ENCODE data around the gene AHDC1. TPM values are rescaled to one million over a fixed set of nuclear protein-coding genes. Genes with fewer than 3 reads are reported as not detected.

Gene AHDC1
- total RNA-seq, 2 experiments from 2014 or later = 15.3 to 19.3 TPM

DNA sequence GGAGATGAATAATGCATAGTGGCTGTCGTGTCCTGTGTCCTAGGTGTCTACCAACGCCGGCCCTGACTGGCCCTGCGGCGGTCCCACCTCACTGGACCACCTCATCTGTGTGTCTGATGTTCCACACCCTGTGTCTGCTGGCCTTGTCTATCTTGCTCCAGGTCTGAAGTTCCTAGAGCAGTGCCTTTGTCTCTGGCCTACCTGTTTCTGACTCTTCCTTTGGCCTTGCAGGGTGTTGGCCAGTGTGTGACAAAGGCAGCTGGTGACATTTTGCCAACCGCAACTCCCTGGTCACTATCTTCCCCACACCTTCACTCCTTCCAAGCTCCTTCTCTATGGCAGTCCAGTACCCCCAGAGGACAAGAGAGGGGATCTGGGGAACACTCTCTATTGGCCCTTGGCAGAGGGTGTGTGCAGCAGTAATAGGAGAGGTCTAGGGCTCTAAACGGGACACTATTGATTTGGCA is 1.4 kb upstream of the AHDC1 start:
- no peak for DNase-seq
- H3K27me3 Mint-ChIP-seq = peaks cover 5% of the 10 kb centered on the region
- no peak overlapping the region for H3K27ac Mint-ChIP-seq
- peaks cover 29% of the 10 kb centered on the region for H3K4me1 Mint-ChIP-seq
- POLR2A ChIA-PET = no interaction called here
- H3K36me3 Mint-ChIP-seq (ENCODE audit: low read depth) = no peaks in the 10 kb centered on the region
- peak overlapping the region; percentile 91 for H3K4me3 Mint-ChIP-seq
- no peaks in the 10 kb centered on the region for H3K9me3 Mint-ChIP-seq
- CTCF ChIA-PET = interaction anchor here (0.5 to 6.4 kb wide), 10 partner anchors 10 to 513 kb away, joined by 3 to 89 read pairs (median 4); no protein-coding TSS in a partner anchor

DNA sequence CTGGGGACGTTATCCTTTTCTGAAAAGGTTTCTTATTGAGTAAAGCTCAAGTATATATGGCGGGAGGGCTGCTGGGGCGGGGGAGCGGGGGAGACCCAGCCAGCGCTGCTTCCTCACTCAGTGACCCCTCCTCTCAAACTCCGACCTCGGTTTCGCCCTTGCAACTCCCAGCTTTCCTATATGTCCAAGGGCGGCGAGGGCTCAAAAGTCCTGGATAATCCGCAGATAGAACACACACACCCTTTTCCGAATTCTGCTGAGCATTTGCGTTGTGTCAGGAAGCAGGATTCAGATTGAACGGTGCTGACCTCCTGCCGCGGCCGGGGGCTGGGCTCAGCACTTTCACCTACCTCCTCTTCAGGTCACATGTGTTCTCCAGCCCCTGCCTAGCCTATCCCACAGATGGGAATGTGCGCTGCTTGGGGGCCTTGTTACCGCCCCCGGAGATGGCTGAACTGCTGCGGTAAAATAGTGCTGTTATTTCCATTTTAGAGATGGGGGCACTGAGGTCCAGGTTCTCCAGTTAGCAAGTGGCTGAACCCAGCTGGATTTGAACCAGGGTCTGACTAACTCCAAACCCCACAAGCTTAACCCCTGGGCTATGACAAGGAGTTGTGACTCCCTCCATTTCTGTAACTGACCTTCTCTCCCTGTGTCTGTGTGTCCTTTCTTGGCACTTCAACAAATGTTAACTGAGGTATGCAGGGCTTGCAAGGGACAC is 795 bp upstream of the AHDC1 start:
- Mint-ChIP-seq H3K9me3 (no peaks in the 10 kb centered on the region), H3K4me1 (peaks cover 35% of the 10 kb centered on the region), H3K4me3 (peak overlapping the region; percentile 91), H3K27ac (no peak overlapping the region), H3K36me3 (ENCODE audit: low read depth) (no peaks in the 10 kb centered on the region), H3K27me3 (peaks cover 5% of the 10 kb centered on the region)
- ChIA-PET POLR2A (interaction anchor here (0.5 to 0.7 kb wide), 3 partner anchors 67 to 282 kb away, joined by 4 to 6 read pairs (median 4); no protein-coding TSS in a partner anchor), CTCF (interaction anchor here (1.0 to 6.4 kb wide), 11 partner anchors 11 to 305 kb away, joined by 3 to 89 read pairs (median 4); no protein-coding TSS in a partner anchor)
- DNase-seq = no peak

GRCh38 chr1:27603309-27603680 is 649 bp downstream of the AHDC1 start:
- DNase-seq = no peak
- POLR2A ChIA-PET = no interaction called here
- Mint-ChIP-seq H3K36me3 (ENCODE audit: low read depth) (no peaks in the 10 kb centered on the region), H3K4me3 (peak overlapping the region; percentile 91), H3K9me3 (no peaks in the 10 kb centered on the region), H3K27me3 (peaks cover 5% of the 10 kb centered on the region), H3K27ac (peak overlapping the region; percentile 54), H3K4me1 (peaks cover 48% of the 10 kb centered on the region)
- CTCF ChIA-PET = interaction anchor here (0.8 to 6.4 kb wide), 6 partner anchors 8 to 303 kb away, joined by 3 to 89 read pairs (median 4); no protein-coding TSS in a partner anchor

DNA sequence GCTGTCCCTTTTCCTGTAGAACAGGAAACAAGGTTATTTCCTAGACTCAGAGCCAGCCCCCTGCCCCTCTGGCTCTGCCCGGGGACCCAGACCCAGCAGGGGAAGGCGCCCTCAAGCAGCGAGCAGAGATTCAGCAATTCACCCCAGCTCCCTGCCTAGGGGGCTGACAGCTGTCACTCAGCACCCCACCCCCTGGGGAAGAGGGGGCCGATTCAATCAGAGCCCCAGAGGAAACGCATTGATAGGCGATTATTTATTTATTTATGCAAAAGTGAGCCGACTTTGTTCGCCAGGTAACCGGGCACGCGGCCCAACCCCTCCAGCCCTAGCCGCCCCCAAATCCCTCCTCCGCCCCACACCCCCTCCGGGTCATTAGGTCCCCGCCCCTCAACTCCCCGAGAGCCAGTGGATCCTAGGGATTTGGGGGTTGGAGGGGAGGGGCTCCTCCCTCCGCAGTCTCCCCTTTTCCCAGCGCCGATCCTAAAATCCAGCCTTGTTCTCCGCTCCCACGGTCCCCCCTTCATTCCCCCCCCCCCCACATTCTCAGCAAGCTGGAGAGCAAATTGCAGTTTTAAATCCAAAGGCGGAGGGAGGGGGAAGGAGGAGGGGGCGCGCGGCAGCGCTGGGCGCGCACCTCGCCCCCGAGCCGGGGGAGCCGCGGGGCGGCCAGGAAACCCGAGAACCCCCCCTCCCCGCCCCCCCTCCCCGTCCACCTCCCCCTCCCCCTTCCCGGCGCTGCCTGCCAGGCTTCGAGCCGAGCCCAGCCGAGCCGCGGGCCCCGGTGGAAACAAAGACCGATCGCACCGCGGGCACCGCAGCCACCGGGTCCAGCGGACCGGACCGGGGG is 1.3 kb downstream of the AHDC1 start:
- DNase-seq = peak; percentile 46
- H3K27ac Mint-ChIP-seq = peak overlapping the region; percentile 60
- no peaks in the 10 kb centered on the region for H3K36me3 Mint-ChIP-seq (ENCODE audit: low read depth)
- ChIA-PET POLR2A (no interaction called here), CTCF (interaction anchor here (0.6 to 2.7 kb wide), 8 partner anchors 26 to 1357 kb away, joined by 3 to 11 read pairs (median 4); no protein-coding TSS in a partner anchor)
- peaks cover 5% of the 10 kb centered on the region for H3K27me3 Mint-ChIP-seq
- H3K4me3 Mint-ChIP-seq = peak overlapping the region; percentile 73
- H3K9me3 Mint-ChIP-seq = no peaks in the 10 kb centered on the region
- H3K4me1 Mint-ChIP-seq = peaks cover 48% of the 10 kb centered on the region

- H3K4me1 Mint-ChIP-seq = peaks cover 46% of the 10 kb centered on the region
- peak overlapping the region; percentile 11 for H3K27ac Mint-ChIP-seq
- H3K9me3 Mint-ChIP-seq = no peaks in the 10 kb centered on the region
- no peaks in the 10 kb centered on the region for H3K36me3 Mint-ChIP-seq (ENCODE audit: low read depth)
- peaks cover 5% of the 10 kb centered on the region for H3K27me3 Mint-ChIP-seq
- DNase-seq = no peak
- peak overlapping the region; percentile 73 for H3K4me3 Mint-ChIP-seq
- ChIA-PET POLR2A (no interaction called here), CTCF (interaction anchor here (0.5 to 2.7 kb wide), 14 partner anchors 10 to 1060 kb away, joined by 3 to 11 read pairs (median 4); no protein-coding TSS in a partner anchor)
Observed at GRCh38 chr1:27601771-27602461, 2.0 kb downstream of the AHDC1 start.

- POLR2A ChIA-PET = no interaction called here
- H3K4me1 Mint-ChIP-seq = peaks cover 41% of the 10 kb centered on the region
Observed at GRCh38 chr1:27601321-27601770, 2.6 kb downstream of the AHDC1 start.

DNA sequence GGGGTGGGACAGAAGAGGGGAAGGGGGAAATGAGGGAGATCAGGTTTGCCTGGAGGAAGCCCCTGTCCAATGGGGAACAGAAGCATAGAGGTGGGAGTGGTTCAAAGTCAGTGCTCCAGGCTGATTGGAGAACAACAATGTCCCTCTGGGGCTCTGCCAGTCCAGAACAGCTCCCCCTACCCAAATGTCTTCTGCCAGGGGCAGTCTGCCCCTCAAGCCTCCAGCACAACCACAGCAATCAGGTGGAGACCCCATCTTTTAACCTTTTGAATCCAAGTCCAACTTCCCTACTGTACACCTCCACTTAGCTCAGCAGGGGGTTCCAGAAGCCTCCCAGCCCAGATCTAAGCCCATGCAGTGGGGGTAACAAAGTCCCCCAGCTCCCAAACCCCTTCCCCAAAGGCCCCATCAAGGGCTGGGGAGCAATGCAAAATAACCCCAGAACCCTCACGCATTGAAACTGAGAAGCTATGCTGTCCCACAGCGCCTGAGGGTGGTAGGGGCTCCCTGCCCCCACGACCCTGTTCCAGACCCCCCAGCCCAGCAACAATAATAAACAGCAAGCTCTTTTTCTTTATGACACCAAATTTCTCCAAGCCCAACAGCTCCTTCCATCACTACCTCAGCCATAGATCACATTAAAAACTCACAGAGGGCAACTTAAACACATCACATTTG is 3.3 kb downstream of the AHDC1 start:
- no peaks in the 10 kb centered on the region for H3K36me3 Mint-ChIP-seq (ENCODE audit: low read depth)
- ChIA-PET POLR2A (no interaction called here), CTCF (interaction anchor here (1.1 to 2.7 kb wide), 14 partner anchors 9 to 555 kb away, joined by 3 to 11 read pairs (median 4); no protein-coding TSS in a partner anchor)
- no peak overlapping the region for H3K27ac Mint-ChIP-seq
- no peaks in the 10 kb centered on the region for H3K9me3 Mint-ChIP-seq
- peaks cover 36% of the 10 kb centered on the region for H3K4me1 Mint-ChIP-seq
- H3K27me3 Mint-ChIP-seq = peaks cover 5% of the 10 kb centered on the region
- no peak for DNase-seq
- H3K4me3 Mint-ChIP-seq = no peak overlapping the region

More at GRCh38 chr1:27601321-27601770, 2.6 kb downstream of the AHDC1 start:
- peaks cover 5% of the 10 kb centered on the region for H3K27me3 Mint-ChIP-seq
- peak overlapping the region; percentile 15 for H3K4me3 Mint-ChIP-seq
- DNase-seq = no peak
- CTCF ChIA-PET = interaction anchor here (1.0 to 2.7 kb wide), 11 partner anchors 10 to 210 kb away, joined by 3 to 11 read pairs (median 4); no protein-coding TSS in a partner anchor
- no peaks in the 10 kb centered on the region for H3K36me3 Mint-ChIP-seq (ENCODE audit: low read depth)
- H3K9me3 Mint-ChIP-seq = no peaks in the 10 kb centered on the region
- peak overlapping the region; percentile 11 for H3K27ac Mint-ChIP-seq

- Mint-ChIP-seq H3K27me3 (peaks cover 5% of the 10 kb centered on the region), H3K4me3 (no peak overlapping the region)
- POLR2A ChIA-PET = no interaction called here
Observed at GRCh38 chr1:27599605-27600497, 4.1 kb downstream of the AHDC1 start.

DNA sequence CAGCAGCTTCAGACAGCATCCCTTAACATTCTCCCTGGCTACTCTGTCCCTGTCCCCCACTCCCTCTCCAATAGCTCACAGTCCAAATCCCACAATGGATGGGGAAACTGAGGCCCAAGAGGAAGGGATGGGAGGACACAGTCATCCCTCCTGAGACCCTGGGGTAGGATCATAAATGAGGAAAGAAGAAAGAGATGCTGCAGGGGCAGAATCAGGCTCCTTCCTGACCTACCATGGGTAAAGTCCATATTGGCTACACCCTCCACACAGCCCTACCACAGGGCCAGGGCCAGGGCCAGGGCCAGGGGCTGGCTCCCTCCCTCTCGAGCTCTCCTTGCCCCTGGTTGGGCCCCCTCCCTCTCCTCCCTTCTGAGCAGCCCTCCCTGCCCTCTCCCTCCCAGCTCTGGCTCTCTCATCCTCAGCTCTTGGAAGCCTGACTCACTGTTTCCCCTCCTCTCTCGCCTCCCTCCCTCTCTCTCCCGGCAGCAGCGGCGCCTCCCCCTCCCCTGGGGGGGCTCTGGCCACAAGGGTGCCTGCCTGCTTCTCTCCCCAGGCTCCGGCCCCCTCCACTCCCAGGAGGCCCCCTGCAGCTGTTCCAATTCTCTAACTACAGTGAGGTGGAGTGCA is 4.9 kb downstream of the AHDC1 start:
- POLR2A ChIA-PET = no interaction called here
- H3K36me3 Mint-ChIP-seq (ENCODE audit: low read depth) = no peaks in the 10 kb centered on the region

More at GRCh38 chr1:27599605-27600497, 4.1 kb downstream of the AHDC1 start:
- Mint-ChIP-seq H3K4me1 (peaks cover 33% of the 10 kb centered on the region), H3K27ac (peak overlapping the region; percentile 33), H3K36me3 (ENCODE audit: low read depth) (no peaks in the 10 kb centered on the region), H3K9me3 (no peaks in the 10 kb centered on the region)
- CTCF ChIA-PET = interaction anchor here (0.9 to 2.7 kb wide), 14 partner anchors 9 to 555 kb away, joined by 3 to 11 read pairs (median 4); no protein-coding TSS in a partner anchor
- no peak for DNase-seq

DNA sequence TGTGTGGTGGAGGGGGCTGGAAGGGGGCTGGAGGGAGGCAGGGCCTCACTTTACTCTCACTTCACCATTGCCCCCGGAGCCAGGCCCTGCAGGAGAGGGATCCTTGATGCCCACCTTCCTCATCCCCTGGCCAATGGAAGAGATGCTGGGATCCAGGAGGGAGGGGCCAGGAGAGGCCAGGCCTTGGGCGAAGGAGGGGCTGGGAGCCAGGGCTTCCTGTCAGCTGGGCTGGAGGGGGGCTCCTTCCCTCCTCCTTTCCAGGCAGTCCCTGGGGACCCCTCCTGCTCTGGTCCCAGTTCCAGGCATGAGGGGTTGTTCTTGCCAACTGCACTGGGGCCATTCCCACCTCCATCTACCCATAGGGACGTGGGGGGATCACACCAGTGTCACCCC is 5.7 kb downstream of the AHDC1 start:
- H3K4me3 Mint-ChIP-seq = no peak overlapping the region
- ChIA-PET CTCF (interaction anchor here (1.0 to 2.4 kb wide), 5 partner anchors 14 to 71 kb away, joined by 3 to 5 read pairs (median 4); no protein-coding TSS in a partner anchor), POLR2A (no interaction called here)
- H3K36me3 Mint-ChIP-seq (ENCODE audit: low read depth) = no peaks in the 10 kb centered on the region
- H3K4me1 Mint-ChIP-seq = peaks cover 31% of the 10 kb centered on the region
- no peaks in the 10 kb centered on the region for H3K9me3 Mint-ChIP-seq
- DNase-seq = no peak
- no peak overlapping the region for H3K27ac Mint-ChIP-seq
- peaks cover 3% of the 10 kb centered on the region for H3K27me3 Mint-ChIP-seq

More for the DNA sequence above, 4.9 kb downstream of the AHDC1 start:
- Mint-ChIP-seq H3K27me3 (peaks cover 5% of the 10 kb centered on the region), H3K9me3 (no peaks in the 10 kb centered on the region), H3K4me3 (no peak overlapping the region), H3K4me1 (peaks cover 33% of the 10 kb centered on the region), H3K27ac (no peak overlapping the region)
- CTCF ChIA-PET = interaction anchor here (0.6 to 1.6 kb wide), 7 partner anchors 9 to 266 kb away, joined by 3 to 4 read pairs (median 3); no protein-coding TSS in a partner anchor
- DNase-seq = no peak
